ENCODE results near the gene CGRRF1.

GRCh38 chr14:54467280-54467679 lies 42.4 kb upstream of the CGRRF1 start:
- TF ChIP-seq CTCF (IDR thresholded peaks at IDR 0.05) = no peak
- no peak for TF ChIP-seq POLR2A (IDR thresholded peaks at IDR 0.05)
- no peak for TF ChIP-seq EP300 (IDR thresholded peaks at IDR 0.05)

Data from ovary (tissue), 3 donors.